ENCODE measurements around the gene PTPN5.

The PTPN5 gene

DNA sequence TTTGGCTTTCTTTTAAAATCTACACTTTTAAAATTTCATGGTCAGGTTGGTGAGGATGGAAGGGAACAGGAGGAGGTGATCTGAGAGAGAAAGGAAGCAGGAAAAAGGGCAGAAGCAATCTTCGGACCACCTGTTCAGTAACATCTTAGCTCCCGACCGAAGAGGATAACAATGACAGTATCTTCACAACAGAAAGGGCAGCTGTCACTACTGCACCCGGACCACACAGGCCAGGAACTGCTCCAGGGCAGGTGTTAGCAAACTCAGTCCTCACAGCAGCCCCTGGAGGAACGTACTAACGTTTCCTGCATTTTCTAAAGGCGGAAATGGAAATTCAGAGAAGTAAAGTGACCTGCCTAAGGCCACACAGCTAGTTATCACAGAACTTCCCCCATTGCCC lies 16.8 kb downstream of the PTPN5 start:
- Histone ChIP-seq H3K4me3 (no peak overlapping the region), H4K20me1 (no peaks in the 10 kb centered on the region), H3K36me3 (no peaks in the 10 kb centered on the region), H3K27me3 (no peaks in the 10 kb centered on the region), H3K4me2 (no peak overlapping the region), H3K27ac (no peak overlapping the region), H3K9ac (no peak overlapping the region), H3K9me3 (no peaks in the 10 kb centered on the region), H3K4me1 (peaks cover 2% of the 10 kb centered on the region; the same call in 1 of the 2 replicates)
- no peak for TF ChIP-seq Cebpa-rat (IDR thresholded peaks at IDR 0.05)

GRCh38 chr11:18773681-18774080 lies 17.9 kb downstream of the PTPN5 start:
- H3K4me2 ChIP-seq = no peak overlapping the region

GRCh38 chr11:18773104-18773503 lies 18.5 kb downstream of the PTPN5 start:
- Histone ChIP-seq H3K27ac (no peak overlapping the region), H3K4me1 (peaks cover 6% of the 10 kb centered on the region; the same call in 1 of the 2 replicates), H3K4me2 (no peak overlapping the region), H3K27me3 (no peaks in the 10 kb centered on the region), H3K4me3 (no peak overlapping the region), H4K20me1 (no peaks in the 10 kb centered on the region), H3K36me3 (no peaks in the 10 kb centered on the region), H3K9ac (no peak overlapping the region), H3K9me3 (no peaks in the 10 kb centered on the region)
- no peak for TF ChIP-seq Cebpa-rat (IDR thresholded peaks at IDR 0.05)

More at GRCh38 chr11:18773681-18774080, 17.9 kb downstream of the PTPN5 start:
- H3K27me3 ChIP-seq = no peaks in the 10 kb centered on the region
- H3K4me1 ChIP-seq = peaks cover 6% of the 10 kb centered on the region; the same call in 1 of the 2 replicates
- TF ChIP-seq Cebpa-rat (IDR thresholded peaks at IDR 0.05) = no peak
- no peak overlapping the region for H3K27ac ChIP-seq
- H3K9me3 ChIP-seq = no peaks in the 10 kb centered on the region
- no peak overlapping the region for H3K9ac ChIP-seq
- H4K20me1 ChIP-seq = no peaks in the 10 kb centered on the region
- H3K36me3 ChIP-seq = no peaks in the 10 kb centered on the region
- H3K4me3 ChIP-seq = no peak overlapping the region

- no peak for TF ChIP-seq Cebpa-rat (IDR thresholded peaks at IDR 0.05)
- no peak overlapping the region for H3K27ac ChIP-seq
- H3K4me3 ChIP-seq = no peak overlapping the region
- H3K27me3 ChIP-seq = no peaks in the 10 kb centered on the region
- no peaks in the 10 kb centered on the region for H3K9me3 ChIP-seq
- H3K36me3 ChIP-seq = no peaks in the 10 kb centered on the region
- H3K9ac ChIP-seq = no peak overlapping the region
- no peak overlapping the region for H3K4me2 ChIP-seq
- no peaks in the 10 kb centered on the region for H4K20me1 ChIP-seq
- peaks cover 6% of the 10 kb centered on the region; the same call in 1 of the 2 replicates for H3K4me1 ChIP-seq
These were observed 19.4 kb downstream of the PTPN5 start for GRCh38 chr11:18772211-18772610.

- H3K9ac ChIP-seq = no peak overlapping the region
- H3K27me3 ChIP-seq = no peaks in the 10 kb centered on the region
- no peaks in the 10 kb centered on the region for H3K36me3 ChIP-seq
- H3K4me2 ChIP-seq = no peak overlapping the region
- no peak for TF ChIP-seq Cebpa-rat (IDR thresholded peaks at IDR 0.05)
- no peak overlapping the region for H3K27ac ChIP-seq
- H3K9me3 ChIP-seq = no peaks in the 10 kb centered on the region
- H3K4me3 ChIP-seq = no peak overlapping the region
- H3K4me1 ChIP-seq = peaks cover 6% of the 10 kb centered on the region; the same call in 1 of the 2 replicates
- H4K20me1 ChIP-seq = no peaks in the 10 kb centered on the region
These were observed 20.1 kb downstream of the PTPN5 start for GRCh38 chr11:18771266-18772035.

- H4K20me1 ChIP-seq = no peaks in the 10 kb centered on the region
- no peak overlapping the region for H3K4me3 ChIP-seq
- H3K9me3 ChIP-seq = no peaks in the 10 kb centered on the region
- H3K4me2 ChIP-seq = no peak overlapping the region
- no peak overlapping the region for H3K27ac ChIP-seq
- TF ChIP-seq Cebpa-rat (IDR thresholded peaks at IDR 0.05) = no peak
- peaks cover 6% of the 10 kb centered on the region; the same call in 1 of the 2 replicates for H3K4me1 ChIP-seq
- no peak overlapping the region for H3K9ac ChIP-seq
- no peaks in the 10 kb centered on the region for H3K27me3 ChIP-seq
- no peaks in the 10 kb centered on the region for H3K36me3 ChIP-seq
These were observed 21.0 kb downstream of the PTPN5 start for GRCh38 chr11:18770479-18771125.

- Histone ChIP-seq H3K27me3 (no peaks in the 10 kb centered on the region), H3K4me2 (no peak overlapping the region; the same call in 1 of the 2 replicates), H3K4me3 (no peak overlapping the region), H3K36me3 (no peaks in the 10 kb centered on the region), H3K9ac (no peak overlapping the region), H3K27ac (no peak overlapping the region), H3K4me1 (peaks cover 6% of the 10 kb centered on the region; the same call in 1 of the 2 replicates), H3K9me3 (no peaks in the 10 kb centered on the region), H4K20me1 (no peaks in the 10 kb centered on the region)
- no peak for TF ChIP-seq Cebpa-rat (IDR thresholded peaks at IDR 0.05)
These were observed 21.7 kb downstream of the PTPN5 start for GRCh38 chr11:18769802-18770456.

GRCh38 chr11:18768978-18769377 lies 22.6 kb downstream of the PTPN5 start:
- Histone ChIP-seq H3K9ac (no peak overlapping the region), H3K27ac (no peak overlapping the region)
- TF ChIP-seq Cebpa-rat (IDR thresholded peaks at IDR 0.05) = no peak

DNA sequence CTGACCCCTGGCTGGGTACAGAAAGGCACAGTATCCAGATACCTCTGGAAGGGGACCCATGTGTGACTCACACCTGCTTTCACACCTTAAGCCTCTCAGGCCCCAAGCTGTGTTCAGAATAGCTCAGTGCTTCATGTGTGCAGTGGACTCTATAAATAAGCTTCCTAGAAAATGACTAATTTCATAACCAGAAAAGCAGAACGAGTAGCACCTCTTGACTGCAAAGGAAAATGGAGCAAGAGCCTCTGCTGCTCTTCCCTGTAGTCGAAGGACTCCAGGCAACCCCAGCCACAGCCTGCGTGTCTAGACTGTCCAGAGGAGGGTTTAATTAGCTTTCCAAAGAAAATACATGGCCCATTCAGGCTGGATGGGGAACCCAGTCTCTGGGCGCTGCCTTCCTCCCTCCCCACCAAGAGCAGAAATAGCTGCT lies 23.1 kb downstream of the PTPN5 start:
- Histone ChIP-seq H3K36me3 (no peaks in the 10 kb centered on the region), H3K9me3 (no peaks in the 10 kb centered on the region), H3K27me3 (no peaks in the 10 kb centered on the region), H3K4me3 (no peak overlapping the region), H3K9ac (no peak overlapping the region), H4K20me1 (no peaks in the 10 kb centered on the region), H3K27ac (no peak overlapping the region), H3K4me2 (no peak overlapping the region), H3K4me1 (peaks cover 6% of the 10 kb centered on the region; the same call in 1 of the 2 replicates)
- TF ChIP-seq Cebpa-rat (IDR thresholded peaks at IDR 0.05) = no peak

More at GRCh38 chr11:18768978-18769377, 22.6 kb downstream of the PTPN5 start:
- Histone ChIP-seq H3K9me3 (no peaks in the 10 kb centered on the region), H3K4me2 (no peak overlapping the region), H3K4me1 (peaks cover 6% of the 10 kb centered on the region; the same call in 1 of the 2 replicates), H4K20me1 (no peaks in the 10 kb centered on the region), H3K4me3 (no peak overlapping the region), H3K27me3 (no peaks in the 10 kb centered on the region), H3K36me3 (no peaks in the 10 kb centered on the region)
